GM04504 (cell line): Measurements from ENCODE around the gene CABP7.

Experiments used
- DNase-seq: peaks from one replicate; pipeline ENCODE4 v3.0.0-alpha.2; 2012; ENCODE audit warnings: low read depth

The CABP7 gene

GRCh38 chr22:29722587-29722986 lies 2.8 kb downstream of the CABP7 start:
- no peak for DNase-seq

- DNase-seq, result no peak
Measured at GRCh38 chr22:29723766-29724165, 4.0 kb downstream of the CABP7 start.

- DNase-seq, result no peak
Measured at GRCh38 chr22:29724843-29725242, 5.0 kb downstream of the CABP7 start.

- DNase-seq, result no peak
Measured at GRCh38 chr22:29726106-29726505, 6.3 kb downstream of the CABP7 start.

- no peak for DNase-seq
Measured at GRCh38 chr22:29726512-29727130, 6.8 kb downstream of the CABP7 start.

GRCh38 chr22:29727131-29727523 lies 7.3 kb downstream of the CABP7 start:
- DNase-seq, result no peak

GRCh38 chr22:29729161-29729560 lies 9.4 kb downstream of the CABP7 start:
- no peak for DNase-seq

GRCh38 chr22:29731058-29731850 lies 11.5 kb downstream of the CABP7 start:
- no peak for DNase-seq

GRCh38 chr22:29732883-29733282 lies 13.1 kb downstream of the CABP7 start:
- DNase-seq, result no peak

- DNase-seq, result no peak
Measured at GRCh38 chr22:29733362-29734201, 13.8 kb downstream of the CABP7 start.

- no peak for DNase-seq
Measured at GRCh38 chr22:29734406-29734805, 14.6 kb downstream of the CABP7 start.

GRCh38 chr22:29734838-29735237 lies 15.0 kb downstream of the CABP7 start:
- no peak for DNase-seq

GRCh38 chr22:29735416-29735815 lies 15.6 kb downstream of the CABP7 start:
- no peak for DNase-seq

GRCh38 chr22:29737251-29738117 lies 17.7 kb downstream of the CABP7 start:
- no peak for DNase-seq

- DNase-seq, result no peak
Measured at GRCh38 chr22:29738118-29738815, 18.5 kb downstream of the CABP7 start.

- DNase-seq, result no peak
Measured at GRCh38 chr22:29739346-29739875, 19.6 kb downstream of the CABP7 start.

GRCh38 chr22:29740216-29740615 lies 20.4 kb downstream of the CABP7 start:
- DNase-seq, result no peak

GRCh38 chr22:29741926-29742325 lies 22.1 kb downstream of the CABP7 start:
- no peak for DNase-seq

GRCh38 chr22:29742326-29742725 lies 22.5 kb downstream of the CABP7 start:
- DNase-seq, result no peak

GRCh38 chr22:29744902-29745301 lies 25.1 kb downstream of the CABP7 start:
- DNase-seq, result peak; percentile 61

- no peak for DNase-seq
Measured at GRCh38 chr22:29747832-29748231, 28.0 kb downstream of the CABP7 start.
